GM21381 (cell line): Measurements from ENCODE around the gene LIPT2.
A peak's percentile ranks its signal among the peaks of the same experiment; 100 is the strongest.
"Not testable (repeated sequence)": the region's sequence is repeated elsewhere in the genome, so short reads cannot be mapped to it uniquely, and the experiment has no call there.

Source experiments
- ATAC-seq: cut with Tn5 transposase; IDR thresholded peaks from one replicate; pipeline ENCODE4 v1.9.1; 2021; ENCODE audit warnings: mild to moderate bottlenecking, moderate library complexity; ENCODE audit not compliant: unreplicated experiment

LIPT2 gene

DNA sequence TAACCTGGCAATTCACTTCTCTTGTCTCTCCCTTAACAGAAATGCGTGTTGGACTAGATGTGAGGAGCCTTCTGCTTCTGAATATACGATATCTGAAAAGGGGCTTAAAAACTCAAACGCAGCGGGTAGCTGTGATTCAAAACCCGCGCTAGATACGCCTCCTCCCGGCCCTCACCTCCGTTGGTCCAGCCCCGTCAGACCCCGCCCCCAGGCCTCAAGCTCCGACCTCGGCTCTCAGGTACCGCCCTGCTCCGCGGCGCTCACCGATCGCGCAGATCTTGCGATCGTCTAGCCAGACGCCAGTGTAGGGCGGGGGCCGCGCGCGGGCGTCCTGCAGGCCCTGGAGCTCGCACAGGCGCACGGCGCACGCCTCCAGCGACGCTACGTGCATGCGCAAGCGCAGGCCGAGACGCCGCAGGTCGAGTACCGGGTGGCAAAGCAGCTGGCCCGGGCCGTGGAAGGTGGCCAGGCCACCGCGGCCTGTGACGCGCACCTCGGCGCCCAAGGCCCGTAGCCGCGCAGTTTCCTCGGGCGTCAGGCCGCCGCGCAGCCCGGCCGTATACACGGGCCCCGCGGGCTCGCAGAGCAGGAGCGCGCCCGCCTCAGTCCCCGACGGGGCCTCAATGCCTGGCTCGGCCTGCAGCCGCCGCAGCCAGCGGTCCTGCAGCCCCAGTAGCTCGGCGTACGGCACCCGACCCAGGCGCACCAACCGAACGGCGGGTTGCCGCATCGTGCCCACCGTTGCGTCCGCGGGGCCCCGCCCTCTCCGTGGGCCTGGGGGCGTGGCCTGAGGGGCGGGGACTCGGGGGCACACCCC, at the start of gene LIPT2:
LIPT2 (minus strand) TSS at position 751 of the 817 bp plus-strand sequence; CDS start at position 730, 21 bp downstream.
- peak; percentile 98 for ATAC-seq

GRCh38 chr11:74541466-74541865, 47.9 kb upstream of the LIPT2 start:
- ATAC-seq = no peak

DNA sequence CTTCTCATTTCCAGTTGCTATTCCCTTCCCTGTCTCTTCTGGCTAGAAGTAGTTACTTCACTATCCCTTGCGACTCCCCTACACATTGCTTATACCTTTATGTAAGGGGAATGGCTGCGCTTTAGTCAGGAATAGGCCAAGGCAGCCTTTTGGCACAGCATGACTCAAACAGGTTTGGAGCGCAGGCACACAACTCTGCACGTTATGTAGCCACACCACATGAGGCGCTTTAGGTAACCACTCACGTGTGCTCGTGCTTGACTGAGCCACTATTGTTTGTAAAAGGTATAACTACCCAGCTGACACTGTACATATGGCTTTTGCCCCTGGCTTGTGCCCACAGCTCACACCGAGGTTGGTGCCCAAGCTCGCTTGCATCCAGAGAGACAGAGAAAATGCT, 46.7 kb upstream of the LIPT2 start:
- ATAC-seq = no peak

DNA sequence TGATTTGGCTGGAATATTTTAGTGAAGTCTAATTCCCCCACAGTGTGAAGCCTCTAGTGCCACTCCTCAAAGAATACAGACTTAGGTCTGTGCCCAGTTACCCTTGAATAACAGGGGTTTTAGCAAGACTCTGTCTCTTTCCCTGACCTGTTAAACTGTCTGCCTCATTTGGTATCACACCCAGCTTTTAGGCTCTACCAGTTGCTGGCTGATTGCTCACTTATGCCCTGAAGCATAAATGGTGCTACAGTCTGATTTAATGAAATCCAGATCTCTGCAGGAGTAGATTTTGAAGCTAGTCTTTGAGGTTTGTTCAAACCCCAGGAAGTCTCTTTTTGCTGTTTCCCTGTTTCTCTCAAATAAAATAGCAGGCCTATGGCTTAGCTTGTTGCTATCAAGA, 45.2 kb upstream of the LIPT2 start:
- ATAC-seq = no peak

DNA sequence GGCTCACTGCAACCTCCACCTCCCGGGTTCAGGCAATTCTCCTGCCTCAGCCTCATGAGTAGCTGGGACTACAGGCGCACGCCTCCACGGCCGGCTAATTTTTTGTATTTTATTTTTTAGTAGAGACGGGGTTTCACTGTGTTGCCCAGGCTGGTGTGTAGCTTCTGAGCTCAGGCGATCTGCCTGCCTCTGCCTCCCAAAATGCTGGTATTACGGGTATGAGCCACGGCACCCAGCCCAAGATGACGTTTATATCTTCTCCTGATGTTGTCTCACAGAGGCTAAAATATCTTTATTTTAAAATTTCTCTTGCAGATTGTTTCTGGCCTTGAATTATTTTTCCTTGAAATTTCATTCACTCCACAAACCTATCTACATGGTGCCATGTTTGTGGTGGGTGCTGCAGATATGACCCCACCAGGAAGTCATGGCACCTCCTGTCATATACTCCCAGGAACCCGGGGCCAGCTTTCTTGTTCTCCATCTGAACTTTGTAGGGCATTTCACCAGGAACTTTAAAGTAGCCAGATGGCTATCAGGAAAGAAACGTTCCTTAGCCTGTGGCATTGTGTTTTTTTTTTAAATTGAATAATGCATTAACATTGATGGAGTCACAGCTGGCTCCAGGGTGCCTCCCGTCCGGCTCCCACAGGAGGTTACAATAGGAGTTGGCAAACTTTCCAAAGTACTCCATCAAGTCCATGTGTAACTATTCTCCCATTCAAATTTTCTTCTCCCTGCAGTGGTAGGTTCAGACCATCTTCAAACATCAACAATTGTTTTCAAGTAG, 42.0 kb upstream of the LIPT2 start:
- ATAC-seq = no peak

DNA sequence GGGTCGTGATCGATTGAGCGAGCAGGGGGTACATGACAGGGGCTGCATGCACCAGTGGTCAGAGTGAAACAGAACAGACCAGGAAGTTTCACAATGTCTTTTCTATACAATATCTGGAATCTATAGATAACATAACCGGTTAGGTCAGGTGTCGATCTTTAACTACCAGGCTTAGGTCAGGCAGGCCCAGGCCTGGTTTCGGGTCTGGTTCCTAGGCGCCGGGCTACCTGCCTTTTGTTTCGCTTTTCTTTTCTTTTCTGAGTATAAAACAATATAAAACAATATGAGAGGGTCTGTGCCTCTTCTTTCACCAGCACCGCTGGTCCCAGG, 41.4 kb upstream of the LIPT2 start:
- ATAC-seq = not testable (repeated sequence)

GRCh38 chr11:74534216-74534945, 40.9 kb upstream of the LIPT2 start:
- no peak for ATAC-seq

- ATAC-seq = no peak
Observed at GRCh38 chr11:74533421-74533820, 39.9 kb upstream of the LIPT2 start.

- no peak for ATAC-seq
Observed at GRCh38 chr11:74532501-74533246, 39.1 kb upstream of the LIPT2 start.

DNA sequence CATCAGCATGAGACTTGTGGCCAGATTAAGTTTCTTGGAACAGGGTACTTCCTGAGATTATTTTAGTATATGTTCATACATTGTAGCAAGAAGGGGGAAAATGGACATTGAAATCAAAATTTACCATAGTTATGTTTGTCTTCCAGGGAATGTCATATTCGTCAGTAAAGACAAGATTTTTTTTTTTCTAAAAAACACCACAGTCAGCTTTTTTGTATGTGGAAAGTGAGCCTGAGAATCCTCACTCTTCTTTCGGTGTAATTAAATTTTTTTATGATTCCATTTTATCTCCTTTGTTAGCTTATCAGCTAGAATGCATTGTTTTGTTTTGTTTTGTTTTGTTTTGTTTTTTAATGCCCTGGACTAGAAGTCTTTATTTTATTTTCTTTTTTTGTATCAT, 31.5 kb upstream of the LIPT2 start:
- ATAC-seq = no peak

DNA sequence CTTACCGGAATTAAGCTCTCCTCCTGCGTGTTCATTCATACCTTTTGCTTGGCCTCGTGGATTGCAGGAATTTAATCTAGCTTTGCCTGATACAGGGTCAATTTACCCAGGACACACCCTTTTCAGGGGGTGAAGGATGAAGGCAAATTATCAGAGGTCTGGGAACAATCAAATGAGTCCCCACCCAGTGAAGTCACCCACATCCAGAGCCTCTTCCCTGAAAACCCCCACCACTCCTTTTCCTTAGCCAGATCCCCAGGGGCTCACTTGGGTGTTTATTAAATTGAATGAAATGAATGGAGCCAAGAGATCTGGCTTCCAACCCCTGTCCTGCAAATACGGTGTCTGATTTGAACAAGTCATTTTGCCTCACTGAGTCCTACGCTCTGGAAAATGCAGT, 31.0 kb upstream of the LIPT2 start:
- ATAC-seq = no peak

GRCh38 chr11:74522776-74523175, 29.3 kb upstream of the LIPT2 start:
- ATAC-seq = no peak

DNA sequence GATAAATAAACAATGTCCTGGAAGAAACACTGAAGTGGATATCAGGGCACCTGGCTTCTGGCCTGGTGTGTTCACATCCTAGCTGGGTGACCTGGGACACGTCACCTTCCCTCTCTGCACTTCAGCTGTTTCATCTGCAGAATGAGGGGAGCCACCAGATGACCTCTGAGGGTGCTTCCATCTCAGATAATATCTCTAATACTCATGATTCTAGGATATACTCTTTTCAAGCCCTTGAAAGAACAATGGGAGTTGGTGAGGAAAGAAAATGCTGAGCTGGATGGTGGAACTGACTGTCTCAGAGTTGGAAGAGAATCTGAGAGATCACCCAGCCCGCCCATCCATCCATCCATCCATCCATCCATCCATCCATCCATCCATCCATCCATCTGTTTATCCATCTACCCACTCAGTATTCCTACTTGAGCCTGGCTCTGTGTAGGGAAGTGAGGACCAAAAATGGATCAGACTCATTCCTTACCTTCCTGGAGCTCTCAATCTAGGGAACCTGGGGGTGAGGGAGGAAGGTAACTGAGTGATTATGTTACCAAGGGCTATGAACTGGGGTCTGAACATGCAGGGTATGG, 28.2 kb upstream of the LIPT2 start:
- ATAC-seq = no peak

- no peak for ATAC-seq
Observed at GRCh38 chr11:74520927-74521665, 27.6 kb upstream of the LIPT2 start.

GRCh38 chr11:74520316-74520715, 26.8 kb upstream of the LIPT2 start:
- no peak for ATAC-seq

DNA sequence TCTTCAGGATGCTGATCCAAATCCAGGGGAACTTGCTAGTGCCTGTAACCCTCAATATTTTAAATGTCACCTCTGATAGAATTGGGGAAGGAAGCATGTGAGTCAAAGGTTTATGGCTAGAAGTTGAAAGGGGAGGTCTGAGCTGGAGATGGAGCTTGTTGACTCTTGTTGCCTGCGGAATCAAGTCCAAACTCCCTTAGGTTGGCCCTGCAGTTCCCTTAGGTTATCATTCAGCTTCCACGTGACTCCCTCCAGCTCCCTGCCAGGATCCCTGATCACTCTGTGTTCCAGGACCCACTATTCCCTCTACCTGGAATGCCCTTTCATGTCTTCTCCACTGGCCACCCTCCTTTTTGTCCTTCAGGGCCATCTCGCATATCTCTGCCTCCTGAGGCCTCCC, 26.2 kb upstream of the LIPT2 start:
- no peak for ATAC-seq

GRCh38 chr11:74517592-74517991, 24.1 kb upstream of the LIPT2 start:
- ATAC-seq = not testable (repeated sequence)

DNA sequence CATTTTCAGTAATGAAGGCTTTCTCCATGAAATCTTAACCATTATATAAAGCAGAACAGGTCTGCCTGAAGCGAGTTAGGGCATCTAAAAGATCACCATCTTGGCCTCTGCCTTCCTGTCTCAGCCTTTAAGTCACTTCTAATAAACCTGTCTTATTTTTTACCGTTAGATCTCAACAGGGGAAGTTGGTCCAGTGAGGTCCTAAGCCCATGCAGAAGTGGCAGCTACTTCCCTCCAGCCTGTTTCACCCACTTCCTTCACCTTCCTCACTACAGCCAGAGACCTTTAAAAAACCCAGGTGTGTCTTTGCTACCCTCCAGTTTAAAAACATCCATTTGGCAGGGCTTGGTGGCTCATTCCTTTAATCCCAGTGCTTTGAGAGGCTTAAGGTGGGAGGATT, 14.1 kb upstream of the LIPT2 start:
- ATAC-seq = no peak

DNA sequence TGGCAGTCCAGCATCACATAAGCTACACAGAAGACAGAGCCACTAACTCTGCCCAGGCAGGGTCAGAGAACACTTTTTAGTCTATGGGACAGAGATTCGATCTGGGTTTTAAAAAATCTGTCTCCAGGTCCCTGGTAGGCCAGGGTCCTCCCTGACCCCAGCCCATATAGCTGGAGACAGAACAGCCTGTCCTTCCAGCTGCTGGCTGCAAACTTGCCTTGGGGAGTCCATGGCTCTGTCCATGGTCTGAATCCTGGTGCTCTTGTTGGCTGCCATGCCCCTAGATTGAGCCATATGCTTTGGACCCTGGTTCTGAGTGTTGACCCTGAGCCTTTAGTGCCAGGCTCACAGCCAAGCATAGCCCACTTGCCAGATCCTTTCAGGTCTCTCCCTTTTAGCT, 13.3 kb upstream of the LIPT2 start:
- no peak for ATAC-seq

DNA sequence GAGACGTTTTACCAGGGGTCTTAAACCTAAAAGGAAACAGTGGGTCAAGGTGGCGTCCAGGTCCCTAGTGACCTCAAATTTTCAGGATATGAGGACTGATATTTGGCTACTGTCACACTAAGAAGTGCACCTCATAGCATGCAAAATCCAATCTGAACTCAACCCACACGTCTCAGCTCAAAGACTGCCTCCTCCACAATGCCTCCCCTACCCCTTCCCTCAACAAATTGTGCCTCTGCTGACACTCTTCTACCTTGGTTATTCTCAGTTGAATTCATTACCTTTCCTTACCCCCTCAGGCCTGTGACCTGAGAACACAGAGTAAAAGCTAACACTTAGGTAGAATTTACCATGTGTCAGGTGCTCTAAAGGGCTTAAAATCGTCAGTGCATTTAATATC, 12.4 kb upstream of the LIPT2 start:
- no peak for ATAC-seq
